HEK293T (cell line): ENCODE data around the gene INPP4A.

Source experiments
- FOXM1 ChIP-seq: fragments of 450-650 bp; IDR thresholded peaks from 2 replicates; pipeline ENCODE4 v1.6.1; 2017; ENCODE audit warnings: mild to moderate bottlenecking, borderline replicate concordance
- SUZ12 ChIP-seq: fragments of 450-650 bp; IDR thresholded peaks from 2 replicates; pipeline ENCODE4 v1.6.1; 2016; ENCODE audit warnings: mild to moderate bottlenecking

DNA sequence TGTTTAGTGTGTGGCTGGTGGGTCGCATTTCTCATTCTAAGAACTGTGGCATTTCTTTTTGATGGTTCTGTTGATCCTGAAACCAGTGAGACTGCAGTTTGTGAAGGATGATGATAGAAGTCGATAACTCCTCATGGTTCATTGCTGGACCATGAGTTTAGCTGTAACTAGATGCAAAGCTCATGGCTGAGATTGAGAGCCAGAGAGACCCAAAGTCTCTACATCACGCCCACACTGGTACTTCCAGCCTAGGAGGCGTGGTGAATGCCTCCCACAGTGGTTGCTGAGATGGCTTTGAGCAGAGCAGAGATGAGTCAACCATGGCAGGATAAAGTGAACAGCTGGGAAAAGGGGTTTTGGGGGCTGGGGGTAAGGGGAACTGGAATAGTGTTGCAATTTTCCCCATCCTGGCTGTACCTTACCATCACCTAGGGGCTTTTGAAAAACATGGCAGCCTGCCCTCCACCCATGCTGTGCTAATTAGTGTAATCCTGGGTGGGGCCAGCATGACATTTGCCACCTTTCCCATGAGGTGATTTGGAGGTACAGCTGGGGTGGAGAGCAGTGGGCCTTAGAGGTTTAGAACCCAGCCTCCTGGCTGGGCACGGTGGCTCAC, 24.1 kb downstream of the INPP4A start:
- TF ChIP-seq FOXM1 (no peak), SUZ12 (no peak)
